NOMO-1 treated with DMSO at 0.1 percent for 48 hours (cell line): ENCODE measurements around the gene SLC29A4.

Source experiments
- DNase-seq: peaks from one replicate; lab custom pipeline; 2025; ENCODE audit not compliant: unreplicated experiment; lab: John Stamatoyannopoulos, UW

The SLC29A4 gene

GRCh38 chr7:5350600-5351385 lies 68.0 kb downstream of the SLC29A4 start:
- DNase-seq: no peak

DNA sequence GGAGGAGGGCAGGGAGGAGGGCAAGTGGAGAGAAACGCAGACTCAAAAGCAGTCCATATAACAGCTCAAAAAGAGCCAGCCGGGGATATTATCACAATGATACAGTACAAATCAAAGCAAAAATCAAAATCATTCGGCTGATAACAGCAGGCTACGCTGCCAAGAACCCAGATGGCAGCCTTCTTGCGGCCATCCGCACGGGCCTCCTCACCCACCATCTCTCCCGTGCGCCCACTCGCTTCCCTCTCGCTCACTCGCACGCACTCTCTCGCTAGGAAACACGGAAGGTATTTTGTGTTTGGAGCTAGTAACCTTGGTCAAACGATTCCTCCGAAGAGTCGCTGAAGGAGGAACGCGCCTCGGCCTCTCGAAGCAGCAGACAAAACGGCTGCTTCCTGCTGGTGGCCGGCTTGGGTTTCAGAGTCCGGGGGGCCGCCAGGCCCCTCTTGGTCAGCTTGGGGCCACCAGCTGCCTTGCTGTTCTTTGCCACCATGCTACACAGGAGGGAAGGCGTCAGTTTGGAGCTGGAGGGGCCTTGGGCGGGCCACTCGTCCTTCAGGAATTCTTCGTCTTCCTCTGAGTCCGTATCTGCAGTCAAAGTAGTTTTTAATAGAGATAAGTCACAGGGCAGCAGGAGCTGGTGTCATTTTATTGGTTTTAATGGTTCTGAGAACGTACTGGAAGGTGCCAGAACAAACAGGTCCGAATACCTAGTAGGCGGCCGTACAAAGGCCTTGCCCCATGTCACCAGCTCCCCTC lies 68.9 kb downstream of the SLC29A4 start:
- DNase-seq: no peak

DNA sequence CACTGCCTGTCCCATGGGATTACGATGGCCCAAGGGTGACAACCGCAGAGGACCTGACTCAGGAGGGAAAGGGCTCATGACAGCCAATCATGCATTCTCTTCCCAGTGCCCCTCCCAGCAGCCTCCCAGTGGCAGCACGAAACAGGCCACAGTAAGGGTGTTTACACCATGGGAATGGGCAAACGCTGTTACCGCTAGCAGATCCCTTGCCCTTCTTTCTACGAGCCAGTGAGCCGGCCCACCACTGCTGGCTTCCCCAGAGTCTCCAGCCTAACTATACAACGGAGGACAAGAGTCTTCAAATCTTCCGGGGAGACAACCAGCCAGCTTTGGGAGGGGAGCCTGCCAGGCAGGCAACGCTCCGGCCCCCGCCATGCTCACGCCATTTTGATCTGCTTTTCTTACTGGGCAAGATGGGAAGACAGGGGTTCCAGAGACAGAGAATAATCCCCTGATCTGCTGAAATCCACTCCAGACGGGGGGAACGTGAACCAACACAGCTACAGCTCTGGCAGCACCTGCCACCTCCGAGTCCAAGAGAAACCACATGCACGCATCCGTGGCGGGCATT lies 69.8 kb downstream of the SLC29A4 start:
- no peak for DNase-seq

- no peak for DNase-seq
Observed at GRCh38 chr7:5354460-5355232, 71.9 kb downstream of the SLC29A4 start.
